Activated gamma-delta T cell treated with anti-CD3 and anti-CD28 coated beads, Interleukin-2, amount 50 U/mL, for 16 hours (primary cell): ENCODE measurements around the gene PIK3C3.

Source experiments
- DNase-seq: peaks from one replicate; pipeline ENCODE4 v3.0.0-alpha.2; 2020; ENCODE audit warnings: low read depth

PIK3C3 gene

GRCh38 chr18:42131066-42131929 lies 176.3 kb downstream of the PIK3C3 start:
- no peak for DNase-seq

- DNase-seq: no peak
These were observed 176.9 kb downstream of the PIK3C3 start for GRCh38 chr18:42131930-42132244.
